Aorta (tissue), 5 donors: ENCODE measurements around the gene GIPC1. TPM values are rescaled to one million over a fixed set of nuclear protein-coding genes. Genes with fewer than 3 reads are reported as not detected.
"Not testable (repeated sequence)": the region's sequence is repeated elsewhere in the genome, so short reads cannot be mapped to it uniquely, and the experiment has no call there.

Source experiments
- ATAC-seq: fragments of 200-7000 bp; cut with Tn5 transposase; one replicate; pipeline ENCODE4 v1.9.1; 2022; ENCODE audit warnings: moderate library complexity; ENCODE audit not compliant: low FRiP score
- DNase-seq, 2 donors: peaks; one replicate each; pipeline ENCODE4 v3.0.0-alpha.2; 2020
- H3K27ac ChIP-seq, 2 donors: one replicate each; pipeline ENCODE4 v1.5.1; 2013; ENCODE audit warnings: low read length in 2 of 2, mild to moderate bottlenecking in 2 of 2, moderate library complexity in 2 of 2, control low read depth in 1 of 2, inconsistent platforms in 1 of 2, low read depth in 1 of 2
- H3K27me3 ChIP-seq, 2 donors: one replicate each; pipeline ENCODE4 v1.6.1; 2013; ENCODE audit warnings: control low read depth in 1 of 2, low read length in 1 of 2, mild to moderate bottlenecking in 1 of 2, moderate library complexity in 1 of 2; ENCODE audit not compliant: insufficient read depth in 2 of 2, control insufficient read depth in 1 of 2
- H3K36me3 ChIP-seq, 2 donors: one replicate each; pipeline ENCODE4 v1.6.1; 2013; ENCODE audit warnings: control low read depth in 1 of 2, low read length in 1 of 2, mild to moderate bottlenecking in 1 of 2; ENCODE audit not compliant: insufficient read depth in 2 of 2, control insufficient read depth in 1 of 2
- H3K4me1 ChIP-seq, 2 donors: one replicate each; pipeline ENCODE4 v1.6.1; 2013; ENCODE audit warnings: low read length in 2 of 2, control low read depth in 1 of 2, mild to moderate bottlenecking in 1 of 2, moderate library complexity in 1 of 2; ENCODE audit not compliant: insufficient read depth in 2 of 2, control insufficient read depth in 1 of 2
- H3K4me3 ChIP-seq, 2 donors: one replicate each; pipeline ENCODE4 v1.5.1; 2013; ENCODE audit warnings: low read length in 2 of 2, control low read depth in 1 of 2, mild to moderate bottlenecking in 1 of 2
- H3K9me3 ChIP-seq: one replicate; pipeline ENCODE4 v1.6.1; 2013; ENCODE audit warnings: mild to moderate bottlenecking, low read length; ENCODE audit not compliant: control insufficient read depth
- WGBS, 2 donors: extraction: QIAGEN DNeasy Blood & Tissue Kit; methylation state at CpG; one replicate each; pipeline ENCODE4 v1.1.7; 2013; 5-methylcytosine and 5-hydroxymethylcytosine counted together
- intact Hi-C, 2 donors: fragments of 100-400 bp; cut with DNase I; formaldehyde crosslinking; loops; one replicate each; pipeline versions ENCODE4 v1.14.2 to v1.15.0; 2022
- long read RNA-seq, 2 donors: library from polyadenylated mRNA; unstranded; transcript quantifications; one replicate each; pipeline ENCODE4 v2.0.0, GENCODE V29; 2020 to 2021
- polyA plus RNA-seq, 2 donors: library from polyadenylated mRNA; stranded (reverse); fragments of 200-250 nt; gene quantifications; one replicate each; pipeline ENCODE4 v1.2.3, GENCODE V29; 2013
- total RNA-seq, 2 donors: library from RNA; stranded (reverse); fragmentation: NEBNext Ultra II Directional; extraction: Animal tissue kit (Norgen Biotek cat#: 25700); gene quantifications; one replicate each; pipeline ENCODE4 v1.2.1, GENCODE V29; 2021
- donor health status: healthy with polysubstance abuse.
- donor health status: Bipolar disorder and iron deficiency.
- donor health status: DM: no; HTN: no; CAD: no.
- donor health status: DM: no; HTN: no; CAD: no.
- donor health status: DM: yes; HTN: yes; CAD: no.

Gene GIPC1
- total RNA-seq (10 to 100 TPM; 42.3 to 53.0 TPM), polyA plus RNA-seq (100 to 1,000 TPM in 1 of 2 donors, 10 to 100 TPM in 1; 55.8 to 117 TPM)
- long read RNA-seq, donor 1, partial matches to known transcripts, result 16 of 34 reads
- long read RNA-seq, donor 1, other reads (novel, unspliced or antisense), result 14 of 34 reads
- long read RNA-seq, donor 2, transcript GIPC1-205 (8 exons, 1,386 nt), result minor isoform, 20 of 64 reads
- long read RNA-seq, donor 2, transcript GIPC1-203 (9 exons, 1,926 nt), result major isoform, 23 of 64 reads
- long read RNA-seq, donor 2, transcript GIPC1-213 (7 exons, 1,068 nt), result minor isoform, 6 of 64 reads
- long read RNA-seq, donor 2, partial matches to known transcripts, result 8 of 64 reads
- long read RNA-seq, donor 2, other reads (novel, unspliced or antisense), result 6 of 64 reads

GRCh38 chr19:14496029-14496833 is at the start of gene GIPC1:
Gene GIPC1 (minus strand): TSS chr19:14496127. CDS start chr19:14482976, 13,151 bp downstream.
- H3K27me3 ChIP-seq, result no peaks in the 10 kb centered on the region
- WGBS, 2 donors, result 2 to 4% methylated on average over 52 to 71 of the region's 71 CpGs
- ATAC-seq (peak; percentile 98), DNase-seq (peak; percentile 97 to 98)
- peak within 1 kb of the TSS; percentile 84 to 95 for H3K4me3 ChIP-seq
- H3K36me3 ChIP-seq, result no peaks in the 10 kb centered on the region
- intact Hi-C loops, result no loop called here
- no peaks in the 10 kb centered on the region for H3K4me1 ChIP-seq
- no peaks in the 10 kb centered on the region for H3K9me3 ChIP-seq
- H3K27ac ChIP-seq, result peak within 1 kb of the TSS in 1 of 2 donors; percentile 32

- no peak for ATAC-seq
- WGBS, 2 donors, result 68 to 76% methylated on average over 9 of the region's 9 CpGs
Observed at GRCh38 chr19:14545716-14546082, 49.8 kb upstream of the GIPC1 start.

GRCh38 chr19:14544977-14545715 is 49.2 kb upstream of the GIPC1 start:
- intact Hi-C loops, result no loop called here
- DNase-seq, result no peak
- WGBS, 2 donors, result 52 to 56% methylated on average over 21 of the region's 21 CpGs

More at GRCh38 chr19:14545716-14546082, 49.8 kb upstream of the GIPC1 start:
- no peak for DNase-seq
- no peaks in the 10 kb centered on the region for H3K27me3 ChIP-seq
- no peak overlapping the region for H3K27ac ChIP-seq
- no peaks in the 10 kb centered on the region for H3K9me3 ChIP-seq
- H3K4me1 ChIP-seq, result no peaks in the 10 kb centered on the region
- intact Hi-C loops, result no loop called here
- H3K4me3 ChIP-seq, result no peak overlapping the region
- no peaks in the 10 kb centered on the region for H3K36me3 ChIP-seq

GRCh38 chr19:14544047-14544446 is 48.1 kb upstream of the GIPC1 start:
- WGBS, 2 donors, result 86 to 87% methylated on average over 5 of the region's 5 CpGs
- DNase-seq, result no peak
- Histone ChIP-seq H3K27me3 (no peaks in the 10 kb centered on the region), H3K27ac (no peak overlapping the region), H3K36me3 (no peaks in the 10 kb centered on the region), H3K4me3 (no peak overlapping the region), H3K9me3 (no peaks in the 10 kb centered on the region), H3K4me1 (no peaks in the 10 kb centered on the region)
- intact Hi-C loops, result no loop called here
- ATAC-seq, result no peak

More at GRCh38 chr19:14544977-14545715, 49.2 kb upstream of the GIPC1 start:
- no peaks in the 10 kb centered on the region for H3K4me1 ChIP-seq
- peak; percentile 11 for ATAC-seq
- H3K36me3 ChIP-seq, result no peaks in the 10 kb centered on the region
- no peaks in the 10 kb centered on the region for H3K9me3 ChIP-seq
- no peaks in the 10 kb centered on the region for H3K27me3 ChIP-seq
- no peak overlapping the region for H3K4me3 ChIP-seq
- H3K27ac ChIP-seq, result no peak overlapping the region

GRCh38 chr19:14542711-14543328 is 46.9 kb upstream of the GIPC1 start:
- H3K27ac ChIP-seq, result no peak overlapping the region
- H3K4me3 ChIP-seq, result no peak overlapping the region
- no peak for DNase-seq
- H3K27me3 ChIP-seq, result no peaks in the 10 kb centered on the region
- no peak for ATAC-seq
- WGBS, 2 donors, result 43% methylated on average over 7 of the region's 7 CpGs
- H3K36me3 ChIP-seq, result no peaks in the 10 kb centered on the region
- no peaks in the 10 kb centered on the region for H3K4me1 ChIP-seq
- H3K9me3 ChIP-seq, result no peaks in the 10 kb centered on the region
- intact Hi-C loops, result no loop called here

- H3K27me3 ChIP-seq, intact Hi-C loops, H3K4me3 ChIP-seq, DNase-seq, ATAC-seq, H3K36me3 ChIP-seq, H3K27ac ChIP-seq, H3K9me3 ChIP-seq, H3K4me1 ChIP-seq: not testable (repeated sequence)
- 78 to 89% methylated on average over 5 of the region's 5 CpGs for WGBS, 2 donors
Observed at GRCh38 chr19:14541979-14542378, 46.1 kb upstream of the GIPC1 start.

- H3K4me1 ChIP-seq, result no peaks in the 10 kb centered on the region
- H3K4me3 ChIP-seq, result no peak overlapping the region
- intact Hi-C loops, result no loop called here
- no peaks in the 10 kb centered on the region for H3K9me3 ChIP-seq
- no peak overlapping the region for H3K27ac ChIP-seq
- no peak for ATAC-seq
- WGBS, 2 donors, result 92 to 93% methylated on average over 19 of the region's 19 CpGs
- no peaks in the 10 kb centered on the region for H3K36me3 ChIP-seq
- no peak for DNase-seq
- no peaks in the 10 kb centered on the region for H3K27me3 ChIP-seq
Observed at GRCh38 chr19:14540741-14541525, 45.0 kb upstream of the GIPC1 start.
